Aorta (tissue), 5 donors: Measurements from ENCODE around the gene HCN4. TPM values are rescaled to one million over a fixed set of nuclear protein-coding genes. Genes with fewer than 3 reads are reported as not detected.

Experiments used
- ATAC-seq: fragments of 200-7000 bp; cut with Tn5 transposase; one replicate; pipeline ENCODE4 v1.9.1; 2022; ENCODE audit warnings: moderate library complexity; ENCODE audit not compliant: low FRiP score
- DNase-seq, 2 donors: peaks; one replicate each; pipeline ENCODE4 v3.0.0-alpha.2; 2020
- H3K27ac ChIP-seq, 2 donors: one replicate each; pipeline ENCODE4 v1.5.1; 2013; ENCODE audit warnings: low read length in 2 of 2, mild to moderate bottlenecking in 2 of 2, moderate library complexity in 2 of 2, control low read depth in 1 of 2, inconsistent platforms in 1 of 2, low read depth in 1 of 2
- H3K27me3 ChIP-seq, 2 donors: one replicate each; pipeline ENCODE4 v1.6.1; 2013; ENCODE audit warnings: control low read depth in 1 of 2, low read length in 1 of 2, mild to moderate bottlenecking in 1 of 2, moderate library complexity in 1 of 2; ENCODE audit not compliant: insufficient read depth in 2 of 2, control insufficient read depth in 1 of 2
- H3K36me3 ChIP-seq, 2 donors: one replicate each; pipeline ENCODE4 v1.6.1; 2013; ENCODE audit warnings: control low read depth in 1 of 2, low read length in 1 of 2, mild to moderate bottlenecking in 1 of 2; ENCODE audit not compliant: insufficient read depth in 2 of 2, control insufficient read depth in 1 of 2
- H3K4me1 ChIP-seq, 2 donors: one replicate each; pipeline ENCODE4 v1.6.1; 2013; ENCODE audit warnings: low read length in 2 of 2, control low read depth in 1 of 2, mild to moderate bottlenecking in 1 of 2, moderate library complexity in 1 of 2; ENCODE audit not compliant: insufficient read depth in 2 of 2, control insufficient read depth in 1 of 2
- H3K4me3 ChIP-seq, 2 donors: one replicate each; pipeline ENCODE4 v1.5.1; 2013; ENCODE audit warnings: low read length in 2 of 2, control low read depth in 1 of 2, mild to moderate bottlenecking in 1 of 2
- H3K9me3 ChIP-seq: one replicate; pipeline ENCODE4 v1.6.1; 2013; ENCODE audit warnings: mild to moderate bottlenecking, low read length; ENCODE audit not compliant: control insufficient read depth
- WGBS, 2 donors: extraction: QIAGEN DNeasy Blood & Tissue Kit; methylation state at CpG; one replicate each; pipeline ENCODE4 v1.1.7; 2013; 5-methylcytosine and 5-hydroxymethylcytosine counted together
- intact Hi-C, 2 donors: fragments of 100-400 bp; cut with DNase I; formaldehyde crosslinking; loops; one replicate each; pipeline versions ENCODE4 v1.14.2 to v1.15.0; 2022
- polyA plus RNA-seq, 2 donors: library from polyadenylated mRNA; stranded (reverse); fragments of 200-250 nt; gene quantifications; one replicate each; pipeline ENCODE4 v1.2.3, GENCODE V29; 2013
- total RNA-seq, 2 donors: library from RNA; stranded (reverse); fragmentation: NEBNext Ultra II Directional; extraction: Animal tissue kit (Norgen Biotek cat#: 25700); gene quantifications; one replicate each; pipeline ENCODE4 v1.2.1, GENCODE V29; 2021
- donor health status: healthy with polysubstance abuse.
- donor health status: Bipolar disorder and iron deficiency.
- donor health status: DM: no; HTN: no; CAD: no.
- donor health status: DM: no; HTN: no; CAD: no.
- donor health status: DM: yes; HTN: yes; CAD: no.

Gene HCN4
- total and polyA plus RNA-seq, 4 donors: under 0.01 TPM; not detected in 3

DNA sequence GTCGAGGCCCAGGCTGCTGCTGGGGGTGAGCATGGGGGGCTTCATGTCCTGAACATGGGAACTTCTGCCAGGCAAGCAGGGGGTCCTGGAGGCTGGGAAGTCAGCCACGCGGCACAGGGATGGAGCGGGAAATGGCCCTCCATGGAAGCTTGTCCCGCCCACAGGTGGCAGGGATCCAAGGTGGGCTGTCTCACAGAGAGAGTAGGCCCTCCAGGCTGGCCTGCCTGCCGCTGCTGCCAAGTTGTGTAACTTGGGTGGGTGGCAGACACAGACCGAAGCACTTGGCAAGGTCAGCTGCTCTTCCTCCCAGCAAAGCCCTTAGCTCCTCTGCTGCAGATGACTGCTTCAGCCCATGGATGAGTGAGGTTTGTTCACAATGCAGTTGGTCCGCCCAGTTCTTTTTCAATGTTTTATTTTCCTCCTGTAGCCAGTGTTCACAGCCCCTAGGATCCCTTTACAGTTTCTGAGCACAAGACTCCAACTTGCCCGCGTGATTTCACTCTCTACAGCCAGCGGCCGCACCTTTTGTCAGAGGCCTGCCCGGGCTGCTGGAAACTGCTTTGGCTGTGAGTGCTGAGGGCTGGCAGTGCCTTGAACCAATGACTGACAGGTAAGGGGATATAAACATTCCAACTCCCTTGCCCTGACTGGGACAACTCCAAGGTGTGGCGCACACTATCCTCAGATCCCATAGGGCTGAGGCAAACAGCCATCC lies 26.7 kb downstream of the HCN4 start:
- Histone ChIP-seq H3K27ac (no peak overlapping the region), H3K4me3 (no peak overlapping the region), H3K9me3 (peaks cover 5% of the 10 kb centered on the region), H3K27me3 (no peaks in the 10 kb centered on the region), H3K36me3 (no peaks in the 10 kb centered on the region), H3K4me1 (no peaks in the 10 kb centered on the region)
- intact Hi-C loops: no loop called here
- 77 to 79% methylated on average over 14 of the region's 14 CpGs for WGBS, 2 donors
- no peak for DNase-seq
- no peak for ATAC-seq

GRCh38 chr15:73340502-73341192 lies 28.1 kb downstream of the HCN4 start:
- ATAC-seq (no peak), DNase-seq (no peak)
- intact Hi-C loops: no loop called here
- H3K27me3 ChIP-seq: no peaks in the 10 kb centered on the region
- no peaks in the 10 kb centered on the region for H3K36me3 ChIP-seq
- H3K27ac ChIP-seq: no peak overlapping the region
- no peak overlapping the region for H3K4me3 ChIP-seq
- H3K9me3 ChIP-seq: peaks cover 5% of the 10 kb centered on the region
- 66 to 80% methylated on average over 9 of the region's 9 CpGs for WGBS, 2 donors
- H3K4me1 ChIP-seq: no peaks in the 10 kb centered on the region

DNA sequence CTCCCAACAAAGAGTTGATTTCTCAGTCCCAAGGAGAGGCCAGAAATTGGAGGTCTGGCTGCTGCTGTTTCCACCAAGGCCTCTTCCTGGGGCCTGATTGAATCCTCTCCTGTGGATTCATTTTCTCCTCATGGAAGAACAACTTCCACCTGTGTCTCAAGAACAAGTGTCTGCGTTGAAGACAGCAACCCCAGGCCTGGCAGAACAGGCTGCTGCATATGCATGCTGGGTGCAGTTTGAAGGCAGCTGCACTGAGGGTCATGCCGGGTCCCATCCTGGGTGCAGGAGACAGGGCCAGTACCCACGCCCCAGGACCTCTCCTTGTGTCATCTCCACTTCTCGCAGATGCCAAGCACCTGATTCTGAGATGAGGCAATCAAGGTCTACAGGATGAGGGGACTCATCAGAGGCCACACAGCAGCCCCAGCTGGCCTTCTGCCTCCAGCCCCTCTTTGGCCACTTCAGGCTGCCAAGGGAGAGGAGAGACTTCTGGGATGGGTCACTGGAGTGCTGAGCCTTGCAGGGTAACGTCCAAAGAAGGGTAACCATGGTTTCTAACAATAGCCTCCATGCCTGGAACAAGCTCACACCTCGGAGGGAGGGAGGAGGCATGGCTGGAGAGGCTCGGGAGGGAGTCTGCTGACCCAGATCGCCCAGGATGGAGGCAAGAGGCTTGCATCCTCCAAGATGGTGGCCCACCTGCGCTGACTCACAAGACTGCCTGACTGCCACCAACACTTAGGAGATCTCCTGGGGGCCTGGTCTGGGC lies 30.0 kb downstream of the HCN4 start:
- DNase-seq (no peak), ATAC-seq (no peak)
- Histone ChIP-seq H3K36me3 (no peaks in the 10 kb centered on the region), H3K27ac (no peak overlapping the region), H3K4me1 (no peaks in the 10 kb centered on the region), H3K4me3 (no peak overlapping the region), H3K27me3 (no peaks in the 10 kb centered on the region), H3K9me3 (peaks cover 5% of the 10 kb centered on the region)
- intact Hi-C loops: no loop called here
- WGBS, 2 donors: 77 to 78% methylated on average over 9 of the region's 9 CpGs

DNA sequence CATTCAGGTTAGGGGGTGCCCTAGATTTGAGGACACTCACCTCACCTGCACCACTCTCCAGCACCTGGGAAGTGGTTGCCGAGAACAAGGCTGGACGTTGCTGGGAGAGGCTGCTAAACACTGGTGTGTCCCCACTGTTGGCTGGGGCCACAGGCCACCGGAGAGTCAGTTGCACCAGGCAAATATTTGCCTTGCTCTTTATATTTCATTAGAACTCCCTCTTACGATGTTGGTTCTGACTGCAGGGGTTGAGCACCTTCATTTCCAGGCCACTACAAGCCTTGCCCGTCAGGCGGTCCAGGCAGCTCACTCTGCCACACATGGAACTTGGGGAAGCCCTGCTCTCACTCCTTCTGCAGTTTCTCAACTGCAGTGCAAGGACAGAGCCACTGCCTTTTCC lies 30.7 kb downstream of the HCN4 start:
- WGBS, 2 donors: 81 to 86% methylated on average over 6 of the region's 6 CpGs
- ATAC-seq: no peak

GRCh38 chr15:73337187-73337586 lies 31.6 kb downstream of the HCN4 start:
- H3K4me3 ChIP-seq: no peak overlapping the region
- intact Hi-C loops: no loop called here
- no peak overlapping the region for H3K27ac ChIP-seq
- DNase-seq (no peak), ATAC-seq (no peak)
- no peaks in the 10 kb centered on the region for H3K4me1 ChIP-seq
- no peaks in the 10 kb centered on the region for H3K9me3 ChIP-seq
- H3K27me3 ChIP-seq: no peaks in the 10 kb centered on the region
- WGBS, 2 donors: 84 to 89% methylated on average over 8 of the region's 8 CpGs
- no peaks in the 10 kb centered on the region for H3K36me3 ChIP-seq

More for the DNA sequence above, 30.7 kb downstream of the HCN4 start:
- Histone ChIP-seq H3K9me3 (no peaks in the 10 kb centered on the region), H3K36me3 (no peaks in the 10 kb centered on the region), H3K4me1 (no peaks in the 10 kb centered on the region), H3K27ac (no peak overlapping the region), H3K4me3 (no peak overlapping the region), H3K27me3 (no peaks in the 10 kb centered on the region)
- DNase-seq: no peak
- intact Hi-C loops: no loop called here

GRCh38 chr15:73336756-73337155 lies 32.0 kb downstream of the HCN4 start:
- WGBS, 2 donors: 86 to 87% methylated on average over 7 of the region's 7 CpGs
- intact Hi-C loops: no loop called here
- DNase-seq: no peak
- Histone ChIP-seq H3K27ac (no peak overlapping the region), H3K4me3 (no peak overlapping the region), H3K9me3 (no peaks in the 10 kb centered on the region), H3K27me3 (no peaks in the 10 kb centered on the region), H3K36me3 (no peaks in the 10 kb centered on the region), H3K4me1 (no peaks in the 10 kb centered on the region)
- no peak for ATAC-seq

DNA sequence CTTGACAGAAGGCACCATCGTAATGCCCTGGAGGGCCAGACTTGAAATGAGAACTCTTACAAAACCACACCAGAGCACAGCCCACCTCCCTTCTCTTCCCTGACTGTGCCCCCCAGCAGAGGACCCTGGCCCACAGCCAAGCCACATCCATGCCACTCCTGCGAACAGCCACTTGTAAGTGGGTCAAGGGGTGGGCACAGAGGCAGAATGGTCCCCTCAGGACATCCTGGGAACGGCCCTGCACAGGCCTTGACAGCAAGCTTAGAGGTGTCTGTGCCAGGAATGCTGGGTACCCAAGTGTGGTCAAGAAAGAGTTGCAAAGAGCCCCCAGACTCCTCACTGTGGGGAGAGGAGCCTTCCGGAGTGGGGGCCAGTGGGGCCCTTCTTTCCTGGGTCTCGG lies 33.3 kb downstream of the HCN4 start:
- ATAC-seq (no peak), DNase-seq (peak; percentile 24 to 72)
- Histone ChIP-seq H3K4me3 (no peak overlapping the region), H3K36me3 (no peaks in the 10 kb centered on the region), H3K9me3 (no peaks in the 10 kb centered on the region), H3K27me3 (no peaks in the 10 kb centered on the region), H3K4me1 (no peaks in the 10 kb centered on the region), H3K27ac (no peak overlapping the region)
- intact Hi-C loops: no loop called here
- WGBS, 2 donors: 59 to 75% methylated on average over 5 of the region's 5 CpGs

DNA sequence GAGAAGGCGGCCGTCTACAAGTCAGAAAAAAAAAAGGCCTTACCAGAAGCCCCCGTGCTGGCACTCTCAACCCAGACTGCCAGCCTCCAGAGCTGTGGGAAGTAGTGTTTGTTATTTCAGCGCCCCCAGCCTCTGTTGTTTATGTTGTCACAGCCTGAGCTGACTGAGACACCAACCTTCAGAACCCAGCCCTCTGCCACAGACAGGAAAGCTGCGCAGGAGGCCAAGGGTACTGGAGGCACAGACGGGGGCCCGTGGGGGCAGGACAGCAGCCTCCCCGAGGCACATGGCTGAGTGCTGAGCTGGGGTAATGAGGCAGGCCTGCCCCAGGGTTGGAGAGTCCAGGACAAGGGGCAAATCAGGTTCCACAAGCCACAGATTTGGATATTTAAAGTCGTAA lies 33.7 kb downstream of the HCN4 start:
- intact Hi-C loops: no loop called here

More for the DNA sequence above, 33.7 kb downstream of the HCN4 start:
- Histone ChIP-seq H3K36me3 (no peaks in the 10 kb centered on the region), H3K9me3 (no peaks in the 10 kb centered on the region), H3K27ac (no peak overlapping the region), H3K4me3 (no peak overlapping the region), H3K4me1 (no peaks in the 10 kb centered on the region), H3K27me3 (no peaks in the 10 kb centered on the region)
- WGBS, 2 donors: 57 to 59% methylated on average over 9 of the region's 9 CpGs
- ATAC-seq: no peak
- DNase-seq: peak; percentile 20 to 28
